ENCODE measurements around the gene SLC35F1.

DNA sequence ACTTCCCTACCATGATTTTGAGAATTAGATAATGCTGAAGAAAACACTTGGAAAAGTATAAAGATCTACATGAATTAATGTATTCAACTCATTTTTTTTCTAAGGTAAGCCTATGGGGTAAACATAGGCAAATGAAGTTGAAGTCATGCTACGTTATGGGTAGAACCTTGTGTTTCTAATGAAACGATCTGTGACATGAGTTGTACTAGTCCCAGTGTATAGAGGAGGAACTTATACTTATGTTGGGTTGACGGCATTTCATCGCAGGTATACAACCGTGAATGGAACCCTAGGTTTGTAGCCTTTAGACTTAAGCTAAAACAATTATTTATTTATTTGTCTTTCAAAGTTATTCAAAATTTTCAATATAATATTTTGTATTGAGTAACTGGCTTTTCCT, 2.6 kb downstream of the SLC35F1 start:
- TF ChIP-seq CTCF (IDR thresholded peaks at IDR 0.05): no peak
- no peak for TF ChIP-seq POLR2A (IDR thresholded peaks at IDR 0.05)
